GM18867 (cell line): ENCODE data around the gene USP6NL.
"Not testable (repeated sequence)": the region's sequence is repeated elsewhere in the genome, so short reads cannot be mapped to it uniquely, and the experiment has no call there.

ENCODE experiments used
- ATAC-seq: cut with Tn5 transposase; IDR thresholded peaks from one replicate; pipeline ENCODE4 v1.9.1; 2021; ENCODE audit warnings: mild to moderate bottlenecking, moderate library complexity; ENCODE audit not compliant: unreplicated experiment

USP6NL gene

GRCh38 chr10:11611248-11612020 is at the start of gene USP6NL:
Gene USP6NL (minus strand): TSS chr10:11611650. CDS start chr10:11597634, 14,016 bp downstream.
- ATAC-seq, result peak; percentile 66

- no peak for ATAC-seq
Measured at GRCh38 chr10:11658801-11659368, 47.4 kb upstream of the USP6NL start.

GRCh38 chr10:11655836-11656235 is 44.4 kb upstream of the USP6NL start:
- no peak for ATAC-seq

- ATAC-seq, result no peak
Measured at GRCh38 chr10:11654659-11655058, 43.2 kb upstream of the USP6NL start.

GRCh38 chr10:11653758-11654471 is 42.5 kb upstream of the USP6NL start:
- ATAC-seq, result no peak

- no peak for ATAC-seq
Measured at GRCh38 chr10:11647676-11648075, 36.2 kb upstream of the USP6NL start.

- ATAC-seq, result peak; percentile 68
Measured at GRCh38 chr10:11646450-11646849, 35.0 kb upstream of the USP6NL start.

- no peak for ATAC-seq
Measured at GRCh38 chr10:11643039-11643438, 31.6 kb upstream of the USP6NL start.

- no peak for ATAC-seq
Measured at GRCh38 chr10:11642566-11642965, 31.1 kb upstream of the USP6NL start.

- ATAC-seq, result no peak
Measured at GRCh38 chr10:11639849-11640764, 28.7 kb upstream of the USP6NL start.

GRCh38 chr10:11639362-11639761 is 27.9 kb upstream of the USP6NL start:
- ATAC-seq, result no peak

GRCh38 chr10:11638055-11638698 is 26.7 kb upstream of the USP6NL start:
- ATAC-seq, result peak; percentile 89

GRCh38 chr10:11636697-11637303 is 25.4 kb upstream of the USP6NL start:
- no peak for ATAC-seq

- ATAC-seq, result peak; percentile 98
Measured at GRCh38 chr10:11631890-11632587, 20.6 kb upstream of the USP6NL start.

- no peak for ATAC-seq
Measured at GRCh38 chr10:11631291-11631690, 19.8 kb upstream of the USP6NL start.

- no peak for ATAC-seq
Measured at GRCh38 chr10:11629731-11630130, 18.3 kb upstream of the USP6NL start.

GRCh38 chr10:11627941-11628340 is 16.5 kb upstream of the USP6NL start:
- ATAC-seq, result not testable (repeated sequence)

GRCh38 chr10:11626071-11626470 is 14.6 kb upstream of the USP6NL start:
- no peak for ATAC-seq

GRCh38 chr10:11625019-11625735 is 13.7 kb upstream of the USP6NL start:
- ATAC-seq, result no peak
